Esophagus squamous epithelium (tissue), 5 donors: ENCODE measurements around the gene DMRTB1. TPM values are rescaled to one million over a fixed set of nuclear protein-coding genes. Genes with fewer than 3 reads are reported as not detected.

Experiments used
- DNase-seq: peaks from one replicate; lab custom pipeline; 2025; lab: John Stamatoyannopoulos, UW
- H3K27ac ChIP-seq, 4 donors: fragments of 200-600 bp; sonication (generic); one replicate each; pipeline ENCODE4 v1.5.1; 2016 to 2019; ENCODE audit warnings: mild to moderate bottlenecking in 1 of 4
- H3K27me3 ChIP-seq, 4 donors: fragments of 200-600 bp; sonication (generic); 1 replicate in 3 of 4; 2 replicates in 1 of 4; pipeline versions ENCODE4 v1.5.1 to v1.6.0; 2017 to 2021; ENCODE audit warnings: antibody characterized with exemption in 1 of 4
- H3K36me3 ChIP-seq, 3 donors: fragments of 200-600 bp; sonication (generic); one replicate each; pipeline ENCODE4 v1.5.1; 2016 to 2019
- H3K4me1 ChIP-seq, 3 donors: fragments of 200-600 bp; sonication (generic); one replicate each; pipeline ENCODE4 v1.5.1; 2017 to 2019
- H3K4me3 ChIP-seq, 4 donors: fragments of 200-600 bp; sonication (generic); 1 replicate in 3 of 4; 2 replicates in 1 of 4; pipeline ENCODE4 v1.5.1; 2016 to 2019; ENCODE audit warnings: mild to moderate bottlenecking in 2 of 4, moderate library complexity in 1 of 4
- H3K9me3 ChIP-seq, 3 donors: fragments of 200-600 bp; sonication (generic); one replicate each; pipeline ENCODE4 v1.5.1; 2016 to 2019
- CTCF ChIP-seq, 6 experiments: fragments of 450-650 bp in 4 of 6; fragments of 200-600 bp in 2 of 6; sonication (generic) in 2 of 6; IDR thresholded peaks; one replicate each; pipeline ENCODE4 v1.5.1; 2016 to 2019; ENCODE audit warnings: antibody characterized with exemption in 6 of 6, mild to moderate bottlenecking in 4 of 6, moderate library complexity in 4 of 6
- POLR2A ChIP-seq, 4 donors: fragments of 450-650 bp; IDR thresholded peaks; one replicate each; pipeline ENCODE4 v1.6.1; 2017; ENCODE audit warnings: antibody characterized with exemption in 4 of 4, mild to moderate bottlenecking in 4 of 4, moderate library complexity in 3 of 4
- WGBS, 2 donors: methylation state at CpG; one replicate each; pipeline ENCODE4 v1.1.5; 2018; 5-methylcytosine and 5-hydroxymethylcytosine counted together
- intact Hi-C: fragments of 100-400 bp; cut with DNase I; formaldehyde crosslinking; loops from one replicate; pipeline ENCODE4 v1.15.0; 2022
- total RNA-seq, 4 donors: library from RNA; depleted of rRNA; stranded (reverse); fragments of >200 nt; gene quantifications; one replicate each; pipeline ENCODE4 v1.1.0, GENCODE V29; 2016
- donor health status: DM: yes; HTN: yes; CAD: no.

The DMRTB1 gene
- total RNA-seq, 4 donors from 2014 or later = not detected

- Histone ChIP-seq H3K4me1 (peaks cover 0 to 9% (median 0%) of the 10 kb centered on the region in 3 donors), H3K4me3 (no peak overlapping the region), H3K9me3 (peaks cover 0 to 2% (median 0%) of the 10 kb centered on the region in 3 donors), H3K27ac (no peak overlapping the region), H3K36me3 (no peaks in the 10 kb centered on the region), H3K27me3 (peaks cover 0 to 41% (median 3%) of the 10 kb centered on the region in 4 donors)
- TF ChIP-seq CTCF (IDR thresholded peaks at IDR 0.05) = no peak
- TF ChIP-seq POLR2A (IDR thresholded peaks at IDR 0.05) = no peak
- DNase-seq = no peak
- intact Hi-C loops = no loop called here
- 47 to 60% methylated on average over 4 of the region's 4 CpGs for WGBS, 2 donors
Observed at GRCh38 chr1:53416269-53416813, 42.9 kb upstream of the DMRTB1 start.

GRCh38 chr1:53417074-53417511 is 42.1 kb upstream of the DMRTB1 start:
- TF ChIP-seq POLR2A (IDR thresholded peaks at IDR 0.05) (no peak), CTCF (IDR thresholded peaks at IDR 0.05) (no peak)
- Histone ChIP-seq H3K27ac (no peak overlapping the region), H3K27me3 (peaks cover 0 to 46% (median 3%) of the 10 kb centered on the region in 4 donors), H3K9me3 (peaks cover 0 to 5% (median 0%) of the 10 kb centered on the region in 3 donors), H3K4me1 (peaks cover 0 to 9% (median 0%) of the 10 kb centered on the region in 3 donors), H3K36me3 (no peaks in the 10 kb centered on the region), H3K4me3 (no peak overlapping the region)
- intact Hi-C loops = no loop called here
- no peak for DNase-seq
- WGBS, 2 donors = 39 to 63% methylated on average over 8 to 9 of the region's 9 CpGs

GRCh38 chr1:53419034-53419433 is 40.2 kb upstream of the DMRTB1 start:
- peaks cover 0 to 52% (median 3%) of the 10 kb centered on the region in 4 donors for H3K27me3 ChIP-seq
- DNase-seq = no peak
- H3K4me3 ChIP-seq = no peak overlapping the region
- intact Hi-C loops = no loop called here
- H3K36me3 ChIP-seq = no peaks in the 10 kb centered on the region
- H3K9me3 ChIP-seq = peaks cover 0 to 5% (median 0%) of the 10 kb centered on the region in 3 donors
- WGBS, 2 donors = 37 to 46% methylated on average over 5 of the region's 5 CpGs
- no peak overlapping the region for H3K27ac ChIP-seq
- H3K4me1 ChIP-seq = peaks cover 0 to 9% (median 0%) of the 10 kb centered on the region in 3 donors
- TF ChIP-seq POLR2A (IDR thresholded peaks at IDR 0.05) (no peak), CTCF (IDR thresholded peaks at IDR 0.05) (no peak)

GRCh38 chr1:53420341-53420740 is 38.9 kb upstream of the DMRTB1 start:
- H3K27me3 ChIP-seq = peaks cover 0 to 57% (median 3%) of the 10 kb centered on the region in 4 donors
- H3K4me1 ChIP-seq = peaks cover 0 to 9% (median 0%) of the 10 kb centered on the region in 3 donors
- no peaks in the 10 kb centered on the region for H3K36me3 ChIP-seq
- 76 to 85% methylated on average over 2 of the region's 2 CpGs for WGBS, 2 donors
- H3K27ac ChIP-seq = no peak overlapping the region
- intact Hi-C loops = no loop called here
- H3K9me3 ChIP-seq = peaks cover 0 to 5% (median 0%) of the 10 kb centered on the region in 3 donors
- H3K4me3 ChIP-seq = no peak overlapping the region
- no peak for DNase-seq
- TF ChIP-seq POLR2A (IDR thresholded peaks at IDR 0.05) = no peak
- TF ChIP-seq CTCF (IDR thresholded peaks at IDR 0.05) = no peak

GRCh38 chr1:53421208-53421607 is 38.0 kb upstream of the DMRTB1 start:
- DNase-seq = no peak
- no peaks in the 10 kb centered on the region for H3K36me3 ChIP-seq
- intact Hi-C loops = no loop called here
- no peak for TF ChIP-seq POLR2A (IDR thresholded peaks at IDR 0.05)
- no peak for TF ChIP-seq CTCF (IDR thresholded peaks at IDR 0.05)
- no peak overlapping the region for H3K27ac ChIP-seq
- peaks cover 0 to 57% (median 3%) of the 10 kb centered on the region in 4 donors for H3K27me3 ChIP-seq
- 90 to 94% methylated on average over 1 of the region's 1 CpG for WGBS, 2 donors
- peaks cover 0 to 9% (median 0%) of the 10 kb centered on the region in 3 donors for H3K4me1 ChIP-seq
- H3K4me3 ChIP-seq = no peak overlapping the region
- peaks cover 0 to 5% (median 0%) of the 10 kb centered on the region in 3 donors for H3K9me3 ChIP-seq
